ENCODE data around the gene ZNF573. TPM values are rescaled to one million over a fixed set of nuclear protein-coding genes. Genes with fewer than 3 reads are reported as not detected.

Gene ZNF573
- total and polyA plus RNA-seq, 2 experiments from 2014 or later, result 7.7 to 10.3 TPM

- Mint-ChIP-seq H3K36me3 (ENCODE audit: low read depth) (peaks cover 11% of the 10 kb centered on the region; the same call in 1 of the 3 replicates), H3K4me1 (peaks cover 23% of the 10 kb centered on the region), H3K27ac (peak within 1 kb of the TSS; percentile 90), H3K27me3 (ENCODE audit: insufficient read depth, low read depth, poor library complexity) (peaks cover 5% of the 10 kb centered on the region), H3K9me3 (peaks cover 3% of the 10 kb centered on the region; the same call in 2 of the 3 replicates), H3K4me3 (peak within 1 kb of the TSS; percentile 97)
- H3K27ac ChIP-seq (ENCODE audit: low read depth), result no peak within 1 kb of the TSS
- peak within 1 kb of the TSS; percentile 92 for H3K4me2 ChIP-seq
- TF ChIP-seq CREB1 (CRISPR knock-in tag; IDR thresholded peaks at IDR 0.05; ENCODE audit: low read depth) (0 out of 2 replicates have a peak, but pooled peaks have one; percentile 21), REST (IDR thresholded peaks at IDR 0.05; ENCODE audit: unreplicated experiment) (no peak), ETS1 (IDR thresholded peaks at IDR 0.05) (peak; percentile 35; the same call in 1 of the 2 replicates), POLR2AphosphoS5 (IDR thresholded peaks at IDR 0.05; ENCODE audit: low read depth) (peak; percentile 95), ZNF331 (CRISPR knock-in tag; IDR thresholded peaks at IDR 0.05; ENCODE audit: low read depth) (no peak), EZH2phosphoT487 (IDR thresholded peaks at IDR 0.05; ENCODE audit: unreplicated experiment) (no peak), ZNF114 (CRISPR knock-in tag; IDR thresholded peaks at IDR 0.05) (no peak), EZH2 (IDR thresholded peaks at IDR 0.05; ENCODE audit: low read depth, unreplicated experiment) (no peak), JUNB (IDR thresholded peaks at IDR 0.05; ENCODE audit: unreplicated experiment) (no peak), ZNF462 (CRISPR knock-in tag; IDR thresholded peaks at IDR 0.05) (no peak), CTCF (conservative IDR thresholded peaks at IDR 0.05; ENCODE audit: low read depth in 2 of 2) (peak; percentile 67 to 71), STAT1 (IDR thresholded peaks at IDR 0.05; ENCODE audit: unreplicated experiment) (no peak), NANOG (IDR thresholded peaks at IDR 0.05; ENCODE audit: borderline replicate concordance) (no peak)
- peak; percentile 97 for DNase-seq (ENCODE audit: low spot score)
- H3K4me1 ChIP-seq (ENCODE audit: insufficient read depth), result peaks cover 20% of the 10 kb centered on the region
- no peaks in the 10 kb centered on the region for H3K9me2 ChIP-seq (ENCODE audit: insufficient read depth)
- no peaks in the 10 kb centered on the region for H3F3A ChIP-seq (replicated peaks; ENCODE audit: low read depth)
- peak within 1 kb of the TSS; percentile 94 for H2AFZ ChIP-seq
- no peaks in the 10 kb centered on the region for H3K36me3 ChIP-seq (ENCODE audit: insufficient read depth)
- peak within 1 kb of the TSS; percentile 92 for H3K4me3 ChIP-seq
- H3K79me2 ChIP-seq (replicated peaks; ENCODE audit: insufficient read depth), result peaks cover 35% of the 10 kb centered on the region
- H4K20me1 ChIP-seq (replicated peaks; ENCODE audit: insufficient read depth), result 0 out of 2 replicates have a peak, but pooled peaks cover 2% of the 10 kb centered on the region
- peak; percentile 97 for ATAC-seq
- H3K27me3 ChIP-seq (ENCODE audit: insufficient read depth), result no peaks in the 10 kb centered on the region
Measured at GRCh38 chr19:37719111-37719926, 60.1 kb downstream of the ZNF573 start, which contains the start of gene ZNF607. ZNF607 (minus strand) TSS chr19:37719761; CDS start chr19:37711618, 8,143 bp downstream.
